Coronary artery (tissue), 2 donors: Measurements from ENCODE around the gene OLFM4.

Experiments used
- DNase-seq: peaks from one replicate; pipeline ENCODE4 v3.0.0-alpha.2; 2017; ENCODE audit warnings: low spot score
- H3K27ac ChIP-seq, 2 donors: fragments of 200-600 bp; sonication (generic); one replicate each; pipeline ENCODE4 v1.5.1; 2016 to 2019
- H3K4me3 ChIP-seq: fragments of 200-600 bp; sonication (generic); 2 replicates; pipeline ENCODE4 v1.5.1; 2016; ENCODE audit warnings: mild to moderate bottlenecking, moderate library complexity
- TF ChIP-seq, protein P1 (sequence below): fragments of 200-600 bp; sonication (generic); IDR thresholded peaks from one replicate; pipeline ENCODE4 v1.5.1; 2019; ENCODE audit warnings: antibody characterized with exemption

OLFM4 gene

DNA sequence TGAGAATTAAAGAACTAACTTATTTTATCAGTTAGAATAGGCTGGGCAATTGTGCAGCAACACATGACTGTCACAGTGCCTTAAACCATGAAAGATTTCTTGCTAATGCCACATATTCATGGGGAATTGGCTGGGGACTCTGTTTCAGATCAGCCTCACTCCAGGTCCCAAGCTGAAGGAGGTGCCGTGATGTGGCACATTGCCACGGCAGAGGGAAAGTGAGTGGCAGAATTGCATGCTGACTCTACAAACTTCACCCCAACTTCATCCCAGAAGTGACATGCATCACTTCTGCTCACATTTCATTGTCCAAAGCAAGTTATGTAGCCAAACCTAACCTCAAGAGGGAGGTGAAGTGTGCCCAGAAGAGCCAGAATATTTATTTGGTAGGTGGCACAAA lies 37.8 kb downstream of the OLFM4 start:
- TF ChIP-seq, protein P1, sequence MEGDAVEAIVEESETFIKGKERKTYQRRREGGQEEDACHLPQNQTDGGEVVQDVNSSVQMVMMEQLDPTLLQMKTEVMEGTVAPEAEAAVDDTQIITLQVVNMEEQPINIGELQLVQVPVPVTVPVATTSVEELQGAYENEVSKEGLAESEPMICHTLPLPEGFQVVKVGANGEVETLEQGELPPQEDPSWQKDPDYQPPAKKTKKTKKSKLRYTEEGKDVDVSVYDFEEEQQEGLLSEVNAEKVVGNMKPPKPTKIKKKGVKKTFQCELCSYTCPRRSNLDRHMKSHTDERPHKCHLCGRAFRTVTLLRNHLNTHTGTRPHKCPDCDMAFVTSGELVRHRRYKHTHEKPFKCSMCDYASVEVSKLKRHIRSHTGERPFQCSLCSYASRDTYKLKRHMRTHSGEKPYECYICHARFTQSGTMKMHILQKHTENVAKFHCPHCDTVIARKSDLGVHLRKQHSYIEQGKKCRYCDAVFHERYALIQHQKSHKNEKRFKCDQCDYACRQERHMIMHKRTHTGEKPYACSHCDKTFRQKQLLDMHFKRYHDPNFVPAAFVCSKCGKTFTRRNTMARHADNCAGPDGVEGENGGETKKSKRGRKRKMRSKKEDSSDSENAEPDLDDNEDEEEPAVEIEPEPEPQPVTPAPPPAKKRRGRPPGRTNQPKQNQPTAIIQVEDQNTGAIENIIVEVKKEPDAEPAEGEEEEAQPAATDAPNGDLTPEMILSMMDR = no peak
- Histone ChIP-seq H3K27ac (no peak overlapping the region), H3K4me3 (no peak overlapping the region)
- DNase-seq = no peak

DNA sequence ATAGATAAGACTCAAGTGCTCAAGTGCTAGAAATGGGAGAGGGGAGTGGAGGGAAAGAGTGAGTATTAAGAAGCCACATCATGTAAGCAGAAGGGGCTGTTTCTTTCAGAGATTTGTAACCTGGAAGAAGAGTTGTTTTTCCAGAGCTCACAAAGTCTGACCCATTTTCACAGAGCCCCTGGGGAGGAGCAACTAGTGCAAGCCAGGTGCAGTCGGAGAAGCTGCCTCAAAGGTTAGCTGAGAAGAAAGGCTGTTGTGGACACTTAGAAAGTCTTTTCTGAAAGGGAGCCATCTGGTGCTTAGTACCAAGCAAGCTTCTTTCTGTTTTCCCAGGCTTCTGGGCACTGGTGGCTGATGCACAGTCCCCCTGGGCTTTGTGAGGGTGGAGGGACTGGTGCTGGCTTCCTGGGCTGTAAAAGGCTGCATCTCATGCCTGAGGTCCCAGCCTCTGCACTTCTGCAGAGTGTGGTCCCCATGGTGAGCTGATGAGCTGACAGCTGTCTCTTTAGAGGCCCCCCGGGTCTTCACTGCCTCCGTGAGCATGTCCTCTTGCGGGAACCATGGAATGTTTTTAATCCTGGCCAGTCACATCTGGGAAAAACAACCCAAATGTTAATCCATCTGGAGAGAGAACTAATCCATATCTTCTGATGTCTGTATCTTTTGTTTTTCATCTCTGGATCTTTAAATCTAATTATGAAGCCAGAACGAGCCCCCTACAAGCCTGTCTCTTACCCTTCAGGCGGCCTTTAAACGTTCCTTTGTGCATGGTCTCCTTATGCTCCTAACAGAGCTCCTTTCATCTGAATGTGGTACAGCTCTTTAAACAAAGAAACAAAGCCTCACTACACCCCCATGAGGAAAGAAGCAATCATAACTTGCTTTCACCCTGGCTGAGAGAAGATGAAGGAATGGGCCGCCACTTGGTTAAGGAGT lies 40.2 kb downstream of the OLFM4 start:
- no peak for DNase-seq
- H3K4me3 ChIP-seq = no peak overlapping the region
- TF ChIP-seq, protein P1 = no peak
- H3K27ac ChIP-seq = no peak overlapping the region

DNA sequence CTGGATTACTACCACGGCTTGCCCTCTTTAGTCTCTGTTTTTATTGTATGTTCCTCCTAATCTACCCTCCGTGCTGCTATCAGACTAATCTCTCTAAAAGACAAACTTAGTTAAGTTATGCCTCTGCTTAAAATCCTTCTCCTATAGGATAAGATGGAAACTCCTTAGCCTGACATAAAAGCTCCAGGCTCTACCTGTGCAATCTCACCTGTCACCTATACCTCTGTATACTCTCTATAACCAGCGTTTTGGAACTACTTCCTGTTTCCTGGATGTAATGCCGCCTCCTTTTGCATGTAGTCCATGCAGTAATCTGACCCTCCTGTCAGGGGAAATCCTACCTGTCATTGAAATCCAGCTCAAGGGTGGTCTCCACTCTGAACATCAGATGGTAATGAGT lies 41.2 kb downstream of the OLFM4 start:
- no peak for DNase-seq
- no peak overlapping the region for H3K27ac ChIP-seq
- TF ChIP-seq, protein P1 = no peak
- no peak overlapping the region for H3K4me3 ChIP-seq

DNA sequence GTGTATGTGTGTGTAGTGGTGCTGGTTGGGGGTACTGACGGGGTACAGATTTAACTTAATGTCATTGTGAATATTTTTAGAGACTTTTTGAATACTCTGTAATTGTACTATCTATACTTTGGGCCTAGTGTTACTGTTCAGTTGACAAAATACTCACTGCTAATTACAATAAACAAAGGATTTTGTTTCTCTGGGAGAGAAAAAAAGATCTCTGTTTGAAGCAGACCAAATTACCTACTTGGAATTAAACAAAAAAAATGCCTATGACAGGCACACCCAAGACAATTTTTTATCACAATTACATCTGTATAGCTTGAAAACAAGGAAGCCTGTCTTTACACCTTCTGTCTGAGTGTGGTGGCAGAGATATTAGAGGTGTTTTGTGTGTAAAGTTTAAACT lies 45.1 kb downstream of the OLFM4 start:
- TF ChIP-seq, protein P1 = no peak
- Histone ChIP-seq H3K4me3 (no peak overlapping the region), H3K27ac (no peak overlapping the region)
- no peak for DNase-seq

DNA sequence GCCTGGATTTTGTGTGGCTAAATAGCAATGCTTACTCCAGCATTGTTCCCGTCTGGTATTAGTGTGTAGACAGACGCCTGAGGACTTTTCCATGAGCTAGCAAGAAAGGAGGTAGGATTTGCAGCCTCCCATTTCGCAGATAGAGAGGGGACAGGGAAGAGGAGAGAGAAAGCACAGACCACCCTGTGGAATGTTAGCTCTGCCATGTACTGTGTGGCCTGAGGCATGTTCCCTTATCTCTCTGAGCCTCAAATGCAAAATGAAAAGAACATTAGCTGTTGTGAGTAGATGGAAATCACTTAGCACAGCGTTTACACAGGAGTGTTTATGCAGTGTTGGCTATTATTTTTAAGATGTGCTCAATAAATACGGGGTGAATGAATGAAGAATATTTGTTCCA lies 45.5 kb downstream of the OLFM4 start:
- Histone ChIP-seq H3K4me3 (no peak overlapping the region), H3K27ac (no peak overlapping the region)
- TF ChIP-seq, protein P1 = no peak
- no peak for DNase-seq

DNA sequence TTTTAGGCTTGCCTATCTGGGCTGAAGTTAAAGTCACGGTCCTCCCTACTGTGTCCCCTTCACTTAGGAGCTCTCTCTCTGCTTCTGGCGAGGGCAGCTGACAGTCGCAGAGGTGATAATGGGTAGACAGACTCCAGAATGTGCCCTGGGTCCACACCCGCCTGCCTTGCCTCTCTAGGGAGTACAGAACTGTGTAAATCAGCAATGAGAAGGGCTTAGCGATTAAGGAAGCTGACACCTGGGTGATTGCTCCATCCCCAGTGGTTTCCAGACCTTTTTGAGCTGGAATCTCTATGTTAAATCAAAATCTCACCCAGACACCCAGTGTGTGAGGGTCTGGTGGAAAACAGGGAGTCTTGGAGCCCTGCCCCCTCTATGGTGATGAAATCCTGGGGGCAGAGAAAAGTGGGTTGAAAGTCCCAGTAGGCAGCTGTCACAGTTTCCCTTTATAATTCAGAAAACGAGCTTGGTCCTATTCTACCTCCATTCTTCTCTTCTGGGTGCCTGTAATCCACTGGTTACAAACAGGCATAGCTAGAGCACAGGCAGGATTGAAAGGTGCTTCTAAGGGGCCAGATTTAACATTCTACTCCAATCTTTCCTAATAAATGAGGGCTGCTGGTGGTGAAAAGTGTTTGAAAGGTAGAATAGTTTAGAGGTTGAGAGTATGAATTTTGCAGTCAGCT lies 46.9 kb downstream of the OLFM4 start:
- TF ChIP-seq, protein P1 = no peak
- Histone ChIP-seq H3K27ac (no peak overlapping the region), H3K4me3 (no peak overlapping the region)
- DNase-seq = no peak
